Islet precursor cell (in vitro differentiated cells): Measurements from ENCODE around the gene B3GALT5.
A peak's percentile ranks its signal among the peaks of the same experiment; 100 is the strongest.

Experiments used
- DNase-seq: peaks from one replicate; pipeline ENCODE4 v3.0.0-alpha.2; 2018

Gene B3GALT5

GRCh38 chr21:39707316-39707715 lies 94.6 kb downstream of the B3GALT5 start:
- DNase-seq: no peak

GRCh38 chr21:39710866-39711265 lies 98.1 kb downstream of the B3GALT5 start:
- DNase-seq: no peak

GRCh38 chr21:39712273-39712672 lies 99.5 kb downstream of the B3GALT5 start:
- DNase-seq: no peak

DNA sequence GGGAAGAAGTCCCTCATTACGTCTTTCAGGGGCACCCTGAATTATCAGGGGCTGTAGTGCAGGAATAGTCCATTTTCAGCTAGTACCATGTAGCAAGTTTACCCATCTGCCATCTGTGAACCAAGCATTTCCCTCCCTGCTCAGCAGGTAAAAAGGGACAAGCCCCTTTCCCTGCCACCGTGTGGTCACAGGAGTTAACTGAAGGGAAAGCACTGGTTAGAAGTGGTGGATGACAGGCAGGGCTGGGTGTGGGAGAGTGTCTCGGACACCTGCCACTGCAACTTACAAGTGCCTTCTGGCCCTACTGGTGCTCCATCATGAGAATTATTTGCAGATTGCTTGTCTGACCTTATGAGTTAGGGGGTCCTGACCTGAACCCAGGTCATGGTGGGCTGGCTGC lies 100.2 kb downstream of the B3GALT5 start:
- DNase-seq: peak; percentile 64

DNA sequence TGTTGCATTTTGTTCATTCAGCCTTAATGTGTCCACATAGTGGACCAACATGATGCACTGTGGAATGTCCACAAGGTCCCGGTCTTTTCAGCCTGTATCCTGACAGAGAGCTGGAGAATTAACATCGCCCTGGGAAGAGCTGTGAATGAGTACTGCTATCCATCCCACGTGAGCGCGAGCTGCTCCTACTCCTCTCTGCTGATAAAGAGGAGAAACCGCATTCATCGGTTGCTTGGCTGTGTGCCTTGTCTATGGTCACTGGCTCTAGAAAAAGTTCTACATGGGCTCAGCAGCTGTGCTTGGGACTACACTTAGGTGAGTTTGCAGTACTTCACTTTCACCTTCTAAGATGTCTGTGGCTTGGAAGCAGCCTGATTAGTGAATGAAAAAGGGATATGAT lies 101.2 kb downstream of the B3GALT5 start:
- no peak for DNase-seq

GRCh38 chr21:39714331-39714730 lies 101.6 kb downstream of the B3GALT5 start:
- DNase-seq: no peak

- no peak for DNase-seq
Measured at GRCh38 chr21:39715804-39716397, 103.2 kb downstream of the B3GALT5 start.

DNA sequence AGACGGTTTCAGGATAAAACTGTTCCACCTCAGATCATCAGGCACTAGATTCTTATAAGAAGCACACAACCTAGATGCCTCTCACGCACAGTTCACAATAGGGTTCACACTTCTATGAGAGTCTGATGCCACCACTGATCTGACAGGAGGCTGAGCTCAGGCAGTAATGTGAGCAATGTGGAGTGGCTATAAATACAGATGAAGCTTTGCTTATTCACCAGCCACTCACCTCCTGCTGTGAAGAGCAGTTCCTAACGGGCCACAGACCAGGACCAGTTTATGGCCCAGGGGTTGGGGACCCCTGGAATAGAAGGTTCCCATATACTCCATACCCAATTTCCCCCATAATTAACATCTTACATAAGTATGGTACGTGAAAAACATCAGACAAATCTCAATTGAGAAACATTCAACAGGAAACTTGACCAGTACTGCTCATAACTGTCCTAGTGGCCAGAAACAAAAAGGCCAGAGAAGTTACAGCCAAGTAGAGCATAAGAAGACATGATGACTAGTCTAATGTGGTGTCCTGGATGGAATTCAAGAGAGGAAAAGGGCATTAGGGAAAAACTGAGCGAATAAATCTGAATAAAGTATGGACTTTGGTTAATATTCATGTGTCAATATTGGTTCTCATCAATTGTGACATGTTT lies 107.5 kb downstream of the B3GALT5 start:
- no peak for DNase-seq

DNA sequence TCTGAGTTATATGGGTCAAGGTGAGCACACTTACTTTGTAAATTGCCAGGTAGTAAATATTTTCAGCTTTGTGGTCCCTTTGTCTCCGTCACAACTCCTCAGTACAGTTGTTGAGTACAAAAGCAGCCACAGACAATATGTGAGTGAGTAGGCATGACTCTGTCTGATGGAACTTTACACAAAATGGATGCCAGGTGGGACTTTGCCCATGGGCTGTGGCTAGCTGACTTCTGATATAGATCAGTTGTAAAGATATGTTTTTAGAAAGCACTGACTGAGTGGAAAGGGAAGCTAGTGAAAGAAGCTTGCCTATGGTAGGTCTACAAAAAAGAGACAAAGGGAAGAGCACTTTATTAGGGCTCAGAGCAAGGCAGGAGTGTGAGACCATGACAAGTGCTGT lies 109.1 kb downstream of the B3GALT5 start:
- no peak for DNase-seq
